Bronchial epithelial cell (primary cell): Measurements from ENCODE around the gene AGXT. TPM values are rescaled to one million over a fixed set of nuclear protein-coding genes. Genes with fewer than 3 reads are reported as not detected.

Experiments used
- total RNA-seq: library from RNA; depleted of rRNA; stranded (reverse); fragments of >200 nt; gene quantifications from 2 replicates; pipeline ENCODE4 v1.2.1, GENCODE V29; 2014

AGXT gene
- total RNA-seq, 1 donor from 2014 or later: not detected

Other genes starting within 250 kb of the AGXT start
- 0.26 and 0.38 TPM in 2 replicates for gene GPR35, start 243.3 kb upstream of the AGXT start, total RNA-seq
- gene AQP12B, start 185.9 kb upstream of the AGXT start, total RNA-seq: not detected in 2 replicates
- not detected in 2 replicates for gene AQP12A, start 177.0 kb upstream of the AGXT start, total RNA-seq
- not detected in 2 replicates for gene KIF1A, start 48.6 kb upstream of the AGXT start, total RNA-seq
- gene MAB21L4, start 27.3 kb downstream of the AGXT start, total RNA-seq: 0.53 and 5.1 TPM in 2 replicates
- gene CROCC2, start 37.5 kb downstream of the AGXT start, total RNA-seq: 0.26 TPM in 1 of 2 replicates, not detected in the other
- 0.26 and 0.38 TPM in 2 replicates for gene SNED1, start 129.8 kb downstream of the AGXT start, total RNA-seq
- gene MTERF4, start 233.5 kb downstream of the AGXT start, total RNA-seq: 35.5 and 35.7 TPM in 2 replicates